Parathyroid adenoma (tissue), 2 donors: ENCODE data around the gene FAM174B.

ENCODE experiments used
- H2AFZ ChIP-seq: fragments of 300-600 bp; sonication (generic); one replicate; pipeline ENCODE4 v1.7.0; 2017; ENCODE audit warnings: antibody characterized with exemption, mild to moderate bottlenecking
- H3K27ac ChIP-seq: fragments of 300-600 bp; sonication (generic); one replicate; pipeline ENCODE4 v1.7.0; 2017
- H3K27me3 ChIP-seq: fragments of 300-600 bp; sonication (generic); one replicate; pipeline ENCODE4 v1.7.0; 2017; ENCODE audit warnings: low read length; ENCODE audit not compliant: control insufficient read depth, insufficient read depth
- H3K36me3 ChIP-seq: fragments of 300-600 bp; sonication (generic); one replicate; pipeline ENCODE4 v1.7.0; 2017; ENCODE audit warnings: low read length; ENCODE audit not compliant: control insufficient read depth, insufficient read depth
- H3K4me1 ChIP-seq: fragments of 300-600 bp; sonication (generic); one replicate; pipeline ENCODE4 v1.7.0; 2017; ENCODE audit warnings: control low read depth
- H3K4me2 ChIP-seq: fragments of 300-600 bp; sonication (generic); one replicate; pipeline ENCODE4 v1.7.0; 2017; ENCODE audit warnings: low read length
- H3K4me3 ChIP-seq: fragments of 300-600 bp; sonication (generic); one replicate; pipeline ENCODE4 v1.7.0; 2017; ENCODE audit warnings: low read depth, low read length
- H3K79me2 ChIP-seq: fragments of 300-600 bp; sonication (generic); one replicate; pipeline ENCODE4 v1.7.0; 2017; ENCODE audit warnings: control low read depth
- H3K9ac ChIP-seq: fragments of 300-600 bp; sonication (generic); one replicate; pipeline ENCODE4 v1.7.0; 2017; ENCODE audit warnings: mild to moderate bottlenecking
- H3K9me3 ChIP-seq: fragments of 300-600 bp; sonication (generic); one replicate; pipeline ENCODE4 v1.7.0; 2017; ENCODE audit warnings: low read length; ENCODE audit not compliant: control insufficient read depth
- TF ChIP-seq, protein P1 (sequence below): fragments of 300-600 bp; sonication (generic); IDR thresholded peaks from one replicate; pipeline ENCODE4 v1.7.0; 2017; ENCODE audit warnings: antibody characterized with exemption, mild to moderate bottlenecking
- donor health status: primary hyperparathyroidism.

Gene FAM174B

DNA sequence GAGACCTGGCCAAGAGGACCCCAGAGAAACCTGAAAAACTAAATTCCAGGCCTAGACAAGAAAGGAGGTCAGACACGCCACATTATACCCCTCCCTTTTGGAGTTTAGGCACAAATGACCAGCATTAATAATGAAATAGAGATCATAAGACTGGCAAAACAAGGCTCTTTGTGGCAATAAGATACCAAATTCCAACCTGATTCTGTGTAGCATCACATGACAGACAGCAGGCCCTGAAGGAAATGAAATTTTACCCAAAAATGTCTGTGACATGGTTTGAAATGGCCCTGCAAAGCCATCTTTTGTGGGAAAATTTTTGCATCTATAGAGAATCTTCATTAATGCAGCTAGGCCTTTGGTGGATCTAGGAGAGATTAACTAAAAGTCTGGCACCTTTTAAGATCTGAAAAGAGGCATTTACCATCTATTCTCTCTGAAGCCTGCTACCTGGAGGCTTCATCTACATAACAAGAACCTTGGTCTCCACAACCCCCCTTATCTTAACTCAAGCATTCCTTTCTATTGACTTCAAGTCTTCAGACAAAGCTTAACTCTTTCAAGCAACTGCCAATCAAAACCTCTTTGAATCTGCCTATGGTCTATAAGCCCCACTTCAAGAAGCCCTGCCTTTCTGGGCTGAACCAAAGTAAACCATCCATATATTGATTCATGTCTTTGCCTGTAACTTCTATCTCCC is 8.0 kb downstream of the FAM174B start:
- H3K4me2 ChIP-seq = no peak overlapping the region
- H2AFZ ChIP-seq = no peak overlapping the region
- no peak overlapping the region for H3K9ac ChIP-seq
- no peaks in the 10 kb centered on the region for H3K9me3 ChIP-seq
- H3K4me3 ChIP-seq = no peak overlapping the region
- H3K36me3 ChIP-seq = no peaks in the 10 kb centered on the region
- TF ChIP-seq, protein P1, sequence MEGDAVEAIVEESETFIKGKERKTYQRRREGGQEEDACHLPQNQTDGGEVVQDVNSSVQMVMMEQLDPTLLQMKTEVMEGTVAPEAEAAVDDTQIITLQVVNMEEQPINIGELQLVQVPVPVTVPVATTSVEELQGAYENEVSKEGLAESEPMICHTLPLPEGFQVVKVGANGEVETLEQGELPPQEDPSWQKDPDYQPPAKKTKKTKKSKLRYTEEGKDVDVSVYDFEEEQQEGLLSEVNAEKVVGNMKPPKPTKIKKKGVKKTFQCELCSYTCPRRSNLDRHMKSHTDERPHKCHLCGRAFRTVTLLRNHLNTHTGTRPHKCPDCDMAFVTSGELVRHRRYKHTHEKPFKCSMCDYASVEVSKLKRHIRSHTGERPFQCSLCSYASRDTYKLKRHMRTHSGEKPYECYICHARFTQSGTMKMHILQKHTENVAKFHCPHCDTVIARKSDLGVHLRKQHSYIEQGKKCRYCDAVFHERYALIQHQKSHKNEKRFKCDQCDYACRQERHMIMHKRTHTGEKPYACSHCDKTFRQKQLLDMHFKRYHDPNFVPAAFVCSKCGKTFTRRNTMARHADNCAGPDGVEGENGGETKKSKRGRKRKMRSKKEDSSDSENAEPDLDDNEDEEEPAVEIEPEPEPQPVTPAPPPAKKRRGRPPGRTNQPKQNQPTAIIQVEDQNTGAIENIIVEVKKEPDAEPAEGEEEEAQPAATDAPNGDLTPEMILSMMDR = no peak
- H3K27ac ChIP-seq = no peak overlapping the region
- no peaks in the 10 kb centered on the region for H3K27me3 ChIP-seq
- no peaks in the 10 kb centered on the region for H3K79me2 ChIP-seq
- no peaks in the 10 kb centered on the region for H3K4me1 ChIP-seq

DNA sequence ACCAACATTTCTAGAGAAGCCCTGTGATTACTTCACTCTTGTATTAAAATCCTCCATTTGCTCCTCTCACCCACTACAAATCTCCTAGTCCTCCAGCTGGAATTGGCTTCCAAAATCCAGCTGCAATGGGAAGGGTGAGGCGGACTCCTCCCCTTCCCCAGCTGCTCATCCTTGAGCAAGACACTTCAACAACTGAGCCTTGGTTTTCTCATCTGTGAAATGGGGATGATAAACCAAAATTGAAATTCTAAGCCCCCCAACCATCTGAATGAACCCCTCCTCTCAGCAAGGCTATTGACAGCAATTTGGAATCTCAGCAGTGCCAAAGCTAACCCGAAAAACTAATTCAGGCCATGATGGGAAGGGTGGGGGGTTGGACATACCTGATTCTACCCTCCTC is 9.4 kb downstream of the FAM174B start:
- no peaks in the 10 kb centered on the region for H3K4me1 ChIP-seq
- no peaks in the 10 kb centered on the region for H3K9me3 ChIP-seq
- H3K27ac ChIP-seq = no peak overlapping the region
- H3K4me3 ChIP-seq = no peak overlapping the region
- no peaks in the 10 kb centered on the region for H3K27me3 ChIP-seq
- no peak overlapping the region for H3K9ac ChIP-seq
- H3K79me2 ChIP-seq = no peaks in the 10 kb centered on the region
- no peak overlapping the region for H2AFZ ChIP-seq
- TF ChIP-seq, protein P1 = no peak
- no peak overlapping the region for H3K4me2 ChIP-seq
- H3K36me3 ChIP-seq = no peaks in the 10 kb centered on the region

DNA sequence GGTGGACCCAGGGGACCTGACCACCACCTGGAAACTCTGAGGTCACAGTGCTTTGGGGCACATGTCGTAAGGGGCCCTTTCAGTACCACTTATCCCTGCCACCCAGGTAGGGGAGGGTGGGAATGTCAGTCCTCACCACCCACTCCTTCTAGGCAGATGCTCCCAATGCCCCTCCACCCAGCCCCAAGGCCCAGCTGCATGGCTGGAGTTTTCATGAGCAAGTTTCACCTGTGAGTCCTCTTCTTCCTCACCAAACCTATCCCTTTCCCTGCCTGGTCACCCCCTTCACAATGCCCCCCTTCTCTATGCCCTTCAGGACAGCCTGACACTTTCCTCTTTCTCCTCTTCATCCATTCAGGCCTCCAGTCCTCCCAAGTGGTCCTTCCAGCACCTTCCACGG is 9.8 kb downstream of the FAM174B start:
- no peaks in the 10 kb centered on the region for H3K4me1 ChIP-seq
- H3K4me2 ChIP-seq = no peak overlapping the region
- no peak overlapping the region for H2AFZ ChIP-seq
- H3K4me3 ChIP-seq = no peak overlapping the region
- TF ChIP-seq, protein P1 = no peak
- H3K79me2 ChIP-seq = no peaks in the 10 kb centered on the region
- no peaks in the 10 kb centered on the region for H3K9me3 ChIP-seq
- H3K9ac ChIP-seq = no peak overlapping the region
- H3K27me3 ChIP-seq = no peaks in the 10 kb centered on the region
- no peak overlapping the region for H3K27ac ChIP-seq
- H3K36me3 ChIP-seq = no peaks in the 10 kb centered on the region

DNA sequence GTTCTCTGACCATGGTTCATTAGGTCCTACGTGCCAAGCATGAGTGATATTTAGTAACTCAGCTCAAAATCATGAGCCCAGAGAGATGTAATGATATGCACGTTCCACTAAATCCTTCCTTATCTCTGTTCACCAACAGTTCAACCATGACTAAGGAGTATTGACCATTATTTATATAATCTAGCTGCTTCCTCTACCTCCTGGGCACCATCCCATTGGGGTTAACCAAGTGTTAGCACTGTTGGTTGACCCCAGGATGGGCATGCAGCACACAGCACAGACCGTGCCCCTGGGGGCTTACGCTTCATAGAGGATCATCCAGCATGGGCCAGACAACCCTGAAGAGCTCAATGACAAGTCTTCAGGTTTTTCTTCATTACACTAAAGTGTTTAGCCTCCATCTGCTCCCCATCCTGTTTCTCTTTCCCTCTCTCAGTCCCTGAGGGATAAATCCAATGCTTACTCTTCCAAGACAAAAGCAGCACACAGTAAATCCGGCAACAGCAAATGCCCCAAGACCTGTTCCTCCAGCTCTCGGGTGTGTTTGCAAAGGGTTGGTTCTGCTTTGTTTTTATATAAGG is 10.4 kb downstream of the FAM174B start:
- H3K4me2 ChIP-seq = no peak overlapping the region
- H3K27me3 ChIP-seq = no peaks in the 10 kb centered on the region
- no peaks in the 10 kb centered on the region for H3K9me3 ChIP-seq
- no peak overlapping the region for H2AFZ ChIP-seq
- TF ChIP-seq, protein P1 = no peak
- no peaks in the 10 kb centered on the region for H3K79me2 ChIP-seq
- no peak overlapping the region for H3K9ac ChIP-seq
- no peak overlapping the region for H3K27ac ChIP-seq
- H3K4me1 ChIP-seq = no peaks in the 10 kb centered on the region
- no peaks in the 10 kb centered on the region for H3K36me3 ChIP-seq
- H3K4me3 ChIP-seq = no peak overlapping the region
